Measurements from ENCODE around the gene MYOM3.

DNA sequence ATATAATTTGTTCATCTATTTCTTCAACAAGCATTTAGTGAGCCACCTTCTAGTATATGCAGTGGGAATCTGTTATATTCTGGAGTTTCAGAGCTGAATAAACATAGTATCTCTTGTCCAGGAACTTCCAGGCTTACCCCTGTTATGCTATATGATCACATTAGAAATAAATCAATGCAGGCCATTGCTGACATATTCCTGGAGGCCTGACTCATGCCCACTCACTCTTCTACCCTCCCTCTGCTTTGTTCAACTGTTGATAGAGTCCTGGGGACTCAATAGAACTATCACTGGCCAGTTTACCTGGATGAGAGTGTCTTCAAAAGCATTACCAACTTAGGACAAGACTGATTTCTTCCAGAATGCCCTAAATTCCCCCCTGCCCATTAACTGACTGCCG, 102.5 kb downstream of the MYOM3 start:
- TF ChIP-seq, protein P1, sequence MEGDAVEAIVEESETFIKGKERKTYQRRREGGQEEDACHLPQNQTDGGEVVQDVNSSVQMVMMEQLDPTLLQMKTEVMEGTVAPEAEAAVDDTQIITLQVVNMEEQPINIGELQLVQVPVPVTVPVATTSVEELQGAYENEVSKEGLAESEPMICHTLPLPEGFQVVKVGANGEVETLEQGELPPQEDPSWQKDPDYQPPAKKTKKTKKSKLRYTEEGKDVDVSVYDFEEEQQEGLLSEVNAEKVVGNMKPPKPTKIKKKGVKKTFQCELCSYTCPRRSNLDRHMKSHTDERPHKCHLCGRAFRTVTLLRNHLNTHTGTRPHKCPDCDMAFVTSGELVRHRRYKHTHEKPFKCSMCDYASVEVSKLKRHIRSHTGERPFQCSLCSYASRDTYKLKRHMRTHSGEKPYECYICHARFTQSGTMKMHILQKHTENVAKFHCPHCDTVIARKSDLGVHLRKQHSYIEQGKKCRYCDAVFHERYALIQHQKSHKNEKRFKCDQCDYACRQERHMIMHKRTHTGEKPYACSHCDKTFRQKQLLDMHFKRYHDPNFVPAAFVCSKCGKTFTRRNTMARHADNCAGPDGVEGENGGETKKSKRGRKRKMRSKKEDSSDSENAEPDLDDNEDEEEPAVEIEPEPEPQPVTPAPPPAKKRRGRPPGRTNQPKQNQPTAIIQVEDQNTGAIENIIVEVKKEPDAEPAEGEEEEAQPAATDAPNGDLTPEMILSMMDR (IDR thresholded peaks at IDR 0.05), result no peak
- TF ChIP-seq POLR2A (IDR thresholded peaks at IDR 0.05) (no peak), POLR2AphosphoS5 (IDR thresholded peaks at IDR 0.05) (no peak)

Data from prostate gland (tissue), 2 donors.